HCT116 (cell line): Measurements from ENCODE around the gene LMOD1.

Experiments used
- CTCF ChIP-seq, 3 experiments: fragments of 200-600 bp in 1 of 3; sonication (generic) in 1 of 3; IDR thresholded peaks in 2 of 3; conservative IDR thresholded peaks in 1 of 3; 2 replicates each; pipeline ENCODE4 v1.5.1; 2012 to 2017; ENCODE audit warnings: low read depth in 2 of 3, low read length in 2 of 3, antibody characterized with exemption in 1 of 3, borderline replicate concordance in 1 of 3, control low read depth in 1 of 3, mild to moderate bottlenecking in 1 of 3, mixed read lengths in 1 of 3, mixed run types in 1 of 3, moderate library complexity in 1 of 3; ENCODE audit not compliant: insufficient read depth in 1 of 3
- MAX ChIP-seq: IDR thresholded peaks from 2 replicates; pipeline ENCODE4 v1.6.1; 2012
- POLR2A ChIP-seq: IDR thresholded peaks from 2 replicates; pipeline ENCODE4 v1.7.0; 2011; ENCODE audit warnings: borderline replicate concordance; ENCODE audit not compliant: insufficient read depth, insufficient read length; ENCODE audit errors: extremely low read depth
- REST ChIP-seq: IDR thresholded peaks from 2 replicates; pipeline ENCODE4 v1.6.1; 2012; ENCODE audit warnings: low read depth

- TF ChIP-seq REST (no peak), MAX (no peak; the same call in 1 of the 2 replicates), CTCF (IDR thresholded peaks at IDR 0.05 in 2 of 3, conservative IDR thresholded peaks at IDR 0.05 in 1 of 3; ENCODE audit: borderline replicate concordance in 1 of 3, insufficient read depth in 1 of 3, low read depth in 2 of 3, low read length in 2 of 3) (no peak; a peak in 1 of 6 replicates), POLR2A (no peak)
Measured at GRCh38 chr1:201983380-201983805, 37.0 kb upstream of the LMOD1 start.
